HG03108 (cell line): ENCODE measurements around the gene SEPHS2.

Experiments used
- ATAC-seq: cut with Tn5 transposase; IDR thresholded peaks from one replicate; pipeline ENCODE4 v1.9.1; 2021; ENCODE audit warnings: moderate library complexity; ENCODE audit not compliant: unreplicated experiment

SEPHS2 gene

DNA sequence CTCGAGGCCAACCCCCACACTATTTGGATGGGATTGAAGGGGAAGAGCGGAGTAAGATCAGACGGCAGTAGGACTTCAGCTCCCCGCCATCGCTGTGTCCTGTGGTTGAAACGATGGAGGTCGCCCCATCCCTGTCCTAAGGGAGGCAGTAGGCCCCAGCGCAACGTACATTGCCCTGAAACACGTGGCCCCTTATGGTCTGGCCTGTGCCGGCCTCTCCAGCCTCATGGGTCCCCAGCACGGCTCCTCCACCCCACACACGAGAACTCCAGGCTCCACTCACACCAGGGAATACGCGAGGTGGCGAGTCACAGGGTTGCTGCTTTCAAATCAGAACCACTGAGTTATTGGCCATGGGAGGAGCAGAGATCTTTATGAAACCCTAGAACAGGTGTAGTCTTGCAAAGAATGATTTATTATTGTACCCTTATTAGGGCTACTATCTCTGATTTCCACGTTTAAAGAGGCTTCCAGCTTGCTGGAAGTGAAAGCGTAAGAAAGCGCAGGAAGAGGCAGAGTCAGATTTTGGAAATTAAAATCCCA, 15.2 kb downstream of the SEPHS2 start:
- ATAC-seq, result peak; percentile 7

DNA sequence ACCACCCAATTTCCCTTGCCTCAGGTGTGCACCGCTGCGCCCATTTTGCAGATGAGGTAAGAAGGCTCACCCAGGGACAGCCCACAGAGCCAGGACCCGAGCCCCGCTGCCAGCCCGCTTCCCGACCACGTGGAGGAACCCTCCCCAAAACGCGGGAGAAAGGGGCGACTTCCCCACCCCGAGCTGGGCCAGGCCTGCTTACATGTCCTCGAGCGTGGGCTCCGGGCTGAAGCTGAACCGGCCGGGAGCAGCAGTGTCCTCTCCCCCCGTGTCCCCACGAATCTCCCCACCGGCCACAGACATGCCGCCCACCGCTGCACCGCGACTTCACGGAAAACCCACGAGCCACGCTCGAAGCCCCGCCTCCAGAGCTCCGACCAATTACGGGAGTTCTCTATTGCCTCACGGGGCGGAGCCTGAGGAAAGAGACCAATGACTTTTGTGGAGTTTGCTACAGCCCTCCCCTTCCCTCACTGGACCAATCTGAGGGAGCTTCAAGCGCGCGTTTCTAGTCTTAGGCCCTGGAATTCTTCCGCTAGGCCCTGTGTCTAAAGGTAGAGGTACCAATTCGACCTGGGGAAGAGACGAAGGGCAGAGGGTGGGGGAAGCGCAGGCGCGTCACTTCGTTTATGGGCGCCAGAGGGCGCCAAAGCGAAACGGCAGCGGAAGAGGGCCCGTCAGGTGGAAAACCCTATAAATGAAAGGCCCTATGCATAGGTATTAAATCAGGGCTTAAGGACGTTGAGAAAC, 15.8 kb downstream of the SEPHS2 start, which contains the start of gene DCTPP1:
Gene DCTPP1 (minus strand): TSS at position 353 of the 750 bp plus-strand sequence. CDS start 50 bp downstream, at position 303.
- peak; percentile 97 for ATAC-seq

DNA sequence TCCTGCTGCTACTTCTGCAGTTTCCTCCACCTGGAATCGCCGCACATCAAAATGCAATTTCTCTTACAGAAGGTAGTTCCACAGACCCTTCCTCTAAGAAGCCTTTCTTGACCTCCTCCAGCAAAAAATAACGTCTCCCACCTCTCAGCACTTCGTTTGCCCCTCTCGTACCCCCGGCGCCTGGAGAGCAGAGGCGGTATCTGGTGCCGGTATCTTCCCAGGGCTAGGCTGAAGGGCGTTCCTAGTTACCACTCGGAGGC, 16.3 kb downstream of the SEPHS2 start:
- no peak for ATAC-seq

DNA sequence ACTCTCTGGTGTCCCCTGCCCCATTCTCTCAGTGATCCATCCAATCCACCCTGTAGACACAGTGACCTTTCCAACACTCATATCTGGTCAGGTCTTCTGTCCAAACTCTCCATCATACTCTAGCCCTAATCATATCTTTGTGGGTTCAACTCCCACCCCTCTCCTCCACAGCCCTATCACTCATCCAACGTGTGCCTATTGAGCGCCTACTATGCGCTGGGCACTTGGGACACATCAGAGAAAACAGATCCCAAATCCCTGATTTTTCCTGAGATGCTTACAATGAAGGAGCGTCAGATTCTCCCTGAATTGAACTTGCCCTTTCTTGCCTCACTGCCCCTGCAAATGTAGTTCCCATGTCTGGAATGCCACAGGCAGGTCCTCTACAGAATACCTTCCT, 17.6 kb downstream of the SEPHS2 start:
- ATAC-seq, result no peak

DNA sequence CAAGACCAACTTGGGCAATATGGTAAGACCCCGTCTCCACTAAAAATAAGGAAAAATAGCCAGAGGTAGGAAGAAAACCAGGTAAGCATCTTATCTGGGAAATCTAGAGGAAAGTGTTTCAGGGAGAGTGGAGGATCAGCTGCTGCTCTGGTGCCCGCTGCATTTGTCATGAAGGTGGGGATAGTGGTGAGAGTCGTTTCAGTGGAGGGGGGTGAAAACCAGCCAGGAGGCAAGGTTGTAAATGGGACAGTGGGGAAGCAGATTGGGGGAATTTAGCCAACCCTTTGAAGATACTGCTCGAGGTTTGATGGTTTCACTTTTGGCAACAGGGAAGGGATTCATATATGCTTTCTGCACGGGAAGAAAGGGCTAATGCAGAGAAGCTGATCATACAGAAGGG, 24.7 kb downstream of the SEPHS2 start:
- no peak for ATAC-seq

DNA sequence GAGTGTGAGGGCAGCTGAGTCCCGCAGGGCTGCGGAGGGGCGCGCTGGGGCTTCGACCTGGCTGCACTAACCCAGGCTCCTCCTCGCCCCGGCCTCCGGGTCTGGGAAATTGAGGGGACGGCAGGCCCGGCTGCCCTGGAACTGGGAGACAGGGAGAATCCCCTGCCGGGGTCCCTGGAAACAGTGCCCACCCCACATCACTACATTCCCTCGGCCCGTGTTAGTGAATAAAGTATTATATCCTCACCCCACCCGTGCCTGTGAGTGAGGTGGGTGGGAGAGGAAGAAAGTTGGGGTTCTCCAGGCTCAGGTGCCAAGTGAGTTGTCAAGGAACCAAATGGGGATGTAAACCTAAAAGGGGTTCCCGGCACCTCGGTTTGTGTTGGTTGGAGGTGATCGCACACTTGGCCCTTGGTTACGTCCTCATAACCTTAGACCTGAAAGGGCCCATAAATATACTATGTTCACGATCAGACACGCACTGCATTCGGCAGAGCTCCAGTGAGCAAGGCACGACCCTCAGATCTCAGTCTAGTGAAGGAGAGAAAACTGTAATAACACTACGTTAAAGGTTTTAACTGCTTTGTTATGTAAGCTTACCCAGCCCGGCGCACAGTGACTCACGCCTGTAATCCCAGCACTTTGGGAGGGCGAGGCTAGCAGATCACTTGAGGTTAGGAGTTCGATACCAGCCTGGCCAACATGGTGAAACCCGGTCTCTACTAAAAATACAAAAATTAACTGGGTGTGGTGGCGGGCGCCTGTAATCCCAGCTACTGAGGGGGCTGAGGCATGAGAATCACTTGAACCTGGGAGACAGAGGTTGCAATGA, 27.1 kb downstream of the SEPHS2 start:
- peak; percentile 2 for ATAC-seq

DNA sequence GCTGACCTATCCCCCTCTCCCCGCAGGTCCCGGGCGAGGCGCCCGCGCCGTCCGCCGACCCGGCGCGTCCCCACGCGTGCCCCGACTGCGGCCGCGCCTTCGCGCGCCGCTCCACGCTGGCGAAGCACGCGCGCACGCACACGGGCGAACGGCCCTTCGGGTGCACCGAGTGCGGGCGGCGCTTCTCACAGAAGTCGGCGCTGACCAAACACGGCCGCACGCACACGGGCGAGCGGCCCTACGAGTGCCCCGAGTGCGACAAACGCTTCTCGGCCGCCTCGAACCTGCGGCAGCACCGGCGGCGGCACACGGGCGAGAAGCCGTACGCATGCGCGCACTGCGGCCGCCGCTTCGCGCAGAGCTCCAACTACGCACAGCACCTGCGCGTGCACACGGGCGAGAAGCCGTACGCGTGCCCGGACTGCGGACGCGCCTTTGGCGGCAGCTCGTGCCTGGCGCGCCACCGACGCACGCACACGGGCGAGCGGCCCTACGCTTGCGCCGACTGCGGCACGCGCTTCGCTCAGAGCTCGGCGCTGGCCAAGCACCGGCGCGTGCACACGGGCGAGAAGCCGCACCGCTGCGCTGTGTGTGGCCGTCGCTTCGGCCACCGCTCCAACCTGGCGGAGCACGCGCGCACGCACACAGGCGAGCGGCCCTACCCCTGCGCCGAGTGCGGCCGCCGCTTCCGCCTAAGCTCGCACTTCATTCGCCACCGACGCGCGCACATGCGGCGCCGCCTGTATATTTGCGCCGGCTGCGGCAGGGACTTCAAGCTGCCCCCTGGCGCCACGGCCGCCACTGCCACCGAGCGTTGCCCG, 27.9 kb downstream of the SEPHS2 start:
- ATAC-seq, result peak; percentile 78

DNA sequence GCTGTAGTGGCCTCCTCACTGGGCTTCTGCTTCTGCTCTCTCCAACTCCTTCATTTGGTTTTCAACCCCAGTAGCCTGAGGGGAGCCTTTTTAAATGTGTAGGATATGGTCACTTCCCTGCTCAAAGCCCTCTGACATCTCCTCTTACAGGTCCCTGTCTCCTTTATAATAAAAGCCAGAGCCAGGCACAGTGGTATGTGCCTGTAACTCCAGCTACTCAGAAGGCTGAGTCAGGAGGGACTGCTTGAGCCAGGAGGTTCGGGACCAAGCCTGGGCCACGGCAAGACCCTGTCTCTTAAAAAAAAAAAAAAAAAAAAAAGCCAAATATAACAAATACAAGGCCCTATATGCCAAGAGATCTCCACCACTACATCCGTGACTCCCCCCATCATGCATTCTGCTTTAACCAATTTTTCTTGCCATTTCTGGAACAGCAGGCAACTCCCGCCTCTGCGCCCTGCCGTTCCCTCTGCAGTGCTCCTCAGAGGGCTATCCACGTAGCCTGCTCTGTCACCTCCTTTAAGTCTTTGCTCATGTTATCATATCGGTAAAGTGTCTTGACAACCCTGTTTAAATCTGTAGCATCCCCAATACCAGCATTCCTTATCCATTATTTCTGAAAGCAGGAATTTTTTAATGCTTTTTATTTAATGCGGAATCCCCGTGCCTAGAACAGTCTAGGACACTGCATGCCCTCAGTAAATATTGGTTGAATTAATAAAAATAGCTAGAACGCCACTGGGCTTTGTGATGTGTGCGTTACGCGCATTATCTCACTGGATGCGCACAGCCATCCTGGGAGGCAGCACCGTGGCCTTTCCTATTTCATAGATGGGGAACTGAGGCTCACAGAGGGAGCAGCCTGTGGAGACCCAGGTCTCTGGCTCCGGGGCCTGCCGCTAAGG, 28.8 kb downstream of the SEPHS2 start:
- ATAC-seq, result no peak

DNA sequence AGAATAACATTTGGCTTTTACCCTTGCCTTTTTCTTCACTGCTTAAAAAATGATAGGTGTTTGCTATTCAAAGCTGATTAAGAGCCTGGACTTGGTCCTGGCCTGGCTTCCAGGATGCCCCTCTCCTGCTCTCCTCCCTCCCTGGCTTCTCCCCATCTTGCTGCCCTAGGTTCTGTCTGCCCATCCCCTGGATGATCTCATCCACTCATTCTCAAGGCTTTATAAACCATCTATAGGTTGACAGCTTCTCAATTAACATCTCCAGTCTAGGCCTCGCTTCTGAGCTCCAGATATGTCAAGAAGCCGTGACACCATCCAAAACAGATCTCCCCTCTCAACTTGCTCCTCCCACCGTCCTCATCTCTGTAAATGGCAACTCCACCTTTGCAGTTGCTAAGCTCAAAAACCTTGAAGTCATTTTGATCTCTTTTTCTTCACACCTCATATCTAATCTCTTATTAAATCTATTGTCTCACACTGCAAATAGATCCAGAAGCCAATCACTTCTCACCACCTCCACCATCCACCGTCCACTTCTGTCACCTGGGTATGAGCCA, 29.5 kb downstream of the SEPHS2 start:
- no peak for ATAC-seq

DNA sequence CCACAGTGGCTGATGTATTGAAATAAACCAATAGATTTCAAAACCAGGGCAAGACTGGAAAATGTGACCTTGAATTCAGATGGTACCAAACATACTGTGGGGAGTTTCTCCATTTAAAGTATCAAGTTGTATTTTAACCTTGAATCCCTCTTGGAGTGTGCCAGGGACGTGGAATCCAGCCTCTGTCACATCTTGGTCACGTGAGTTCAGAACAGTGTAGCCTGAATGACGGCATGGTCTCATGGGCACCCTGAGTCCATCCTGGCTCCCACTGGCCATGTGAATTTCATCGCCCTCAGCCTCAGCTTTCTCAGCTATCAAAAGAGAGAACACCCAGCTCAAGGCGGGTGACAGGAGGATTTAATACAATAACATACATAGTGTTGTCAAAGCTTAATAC, 31.5 kb downstream of the SEPHS2 start:
- ATAC-seq, result no peak

DNA sequence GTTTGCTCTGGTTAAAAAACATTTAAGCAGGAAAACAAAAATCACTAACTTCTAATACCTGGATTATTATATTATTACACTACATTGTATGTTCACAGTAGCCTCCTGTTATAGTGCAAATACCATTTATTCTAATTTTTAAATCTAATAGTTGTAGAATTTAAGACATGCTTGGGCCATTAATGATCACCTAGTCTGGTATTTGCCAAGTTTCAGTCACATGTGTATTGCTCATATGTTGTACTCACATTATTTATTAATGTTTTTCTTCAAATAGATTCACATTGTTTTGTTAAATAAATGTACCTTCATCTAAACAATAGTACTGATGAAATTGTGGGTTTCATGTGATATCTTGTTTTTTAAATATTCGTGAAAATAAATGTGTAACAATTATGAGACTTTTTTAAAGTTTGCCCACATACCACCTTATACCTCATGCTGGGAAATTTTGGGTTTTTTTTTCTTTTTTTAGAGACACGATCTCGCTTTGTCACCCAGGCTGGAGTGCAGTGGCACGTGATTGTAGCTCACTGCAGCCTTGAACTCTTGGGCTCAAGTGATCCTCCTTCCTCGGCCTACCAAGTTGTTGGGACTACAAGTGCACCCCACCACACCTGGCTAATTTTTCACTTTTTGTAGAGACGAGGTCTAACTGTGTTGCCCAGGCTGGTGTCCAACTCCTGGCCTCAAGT, 32.4 kb downstream of the SEPHS2 start:
- no peak for ATAC-seq

DNA sequence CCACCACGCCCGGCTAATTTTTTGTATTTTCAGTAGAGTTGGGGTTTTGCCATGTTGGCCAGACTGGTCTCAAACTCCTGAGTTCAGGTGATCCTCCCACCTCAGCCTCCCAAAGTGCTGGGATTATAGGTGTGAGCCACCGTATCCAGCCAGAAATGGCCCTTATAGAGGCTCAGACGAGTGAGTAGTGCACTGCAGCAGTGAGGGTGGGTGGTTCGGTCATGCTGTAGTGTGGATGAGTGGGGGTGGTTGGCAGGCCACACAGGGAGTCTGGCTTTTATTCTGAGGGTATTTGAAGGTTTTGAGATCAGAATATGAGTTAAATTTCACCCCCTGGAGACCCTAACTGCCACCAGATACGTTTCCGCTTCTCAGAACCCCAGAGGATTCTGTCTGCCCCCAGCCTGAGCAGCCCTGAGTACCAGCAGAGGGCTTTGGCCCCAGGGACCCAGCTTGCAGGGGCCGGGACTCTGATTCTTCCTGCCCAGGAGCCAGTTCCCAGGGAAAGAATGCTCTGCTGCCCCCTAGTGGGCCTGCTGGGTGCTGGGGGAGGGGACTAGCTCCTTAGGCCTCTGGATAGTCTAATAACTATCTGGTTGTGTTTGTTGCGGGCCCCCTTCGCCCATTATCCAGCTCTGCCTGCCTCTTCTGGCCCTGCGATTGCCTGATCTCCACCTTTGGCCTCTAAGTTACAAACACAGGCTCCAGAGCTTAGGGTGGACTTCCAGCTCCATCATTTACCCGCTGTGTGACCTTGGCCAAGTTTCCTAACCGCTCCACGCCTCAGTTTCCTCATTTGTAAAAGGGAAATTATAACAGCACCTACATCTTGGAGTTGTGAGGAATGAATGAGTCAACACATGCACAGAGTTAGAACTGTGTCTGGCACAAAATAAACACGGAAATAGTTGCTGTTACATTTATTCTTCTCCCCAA, 36.3 kb downstream of the SEPHS2 start:
- ATAC-seq, result peak; percentile 40

DNA sequence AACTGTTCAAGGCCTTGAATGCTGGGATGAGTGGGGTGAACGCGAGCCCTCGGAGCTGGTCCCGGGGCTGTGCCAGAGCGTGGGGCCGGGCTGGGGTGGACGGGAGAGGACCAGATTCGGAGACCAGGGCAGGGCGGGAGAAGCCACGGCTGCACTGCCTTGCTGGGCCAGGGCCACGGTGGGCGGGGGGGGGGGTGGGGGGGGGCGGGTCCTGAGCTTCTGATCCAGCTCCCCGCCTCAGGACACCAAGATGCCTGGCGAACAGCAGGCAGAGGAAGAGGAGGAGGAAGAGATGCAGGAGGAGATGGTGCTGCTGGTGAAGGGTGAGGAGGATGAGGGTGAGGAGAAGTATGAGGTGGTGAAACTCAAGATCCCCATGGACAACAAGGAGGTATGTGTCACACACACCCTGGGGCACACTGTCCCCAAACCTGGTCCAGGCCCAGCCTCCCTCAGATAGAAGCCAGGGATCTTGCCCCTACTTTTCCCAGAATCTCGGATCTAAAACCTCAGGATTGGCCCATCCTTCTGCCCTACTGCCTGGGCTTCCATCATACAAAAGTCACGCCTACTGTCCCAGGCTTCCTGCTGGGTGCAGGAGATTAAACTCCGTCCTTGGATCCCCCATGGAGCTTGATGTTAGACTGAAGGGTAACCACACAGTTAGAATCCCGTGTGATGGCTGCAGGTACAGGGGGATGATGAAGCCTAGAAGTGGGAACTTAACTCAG, 37.7 kb downstream of the SEPHS2 start:
- ATAC-seq, result no peak

DNA sequence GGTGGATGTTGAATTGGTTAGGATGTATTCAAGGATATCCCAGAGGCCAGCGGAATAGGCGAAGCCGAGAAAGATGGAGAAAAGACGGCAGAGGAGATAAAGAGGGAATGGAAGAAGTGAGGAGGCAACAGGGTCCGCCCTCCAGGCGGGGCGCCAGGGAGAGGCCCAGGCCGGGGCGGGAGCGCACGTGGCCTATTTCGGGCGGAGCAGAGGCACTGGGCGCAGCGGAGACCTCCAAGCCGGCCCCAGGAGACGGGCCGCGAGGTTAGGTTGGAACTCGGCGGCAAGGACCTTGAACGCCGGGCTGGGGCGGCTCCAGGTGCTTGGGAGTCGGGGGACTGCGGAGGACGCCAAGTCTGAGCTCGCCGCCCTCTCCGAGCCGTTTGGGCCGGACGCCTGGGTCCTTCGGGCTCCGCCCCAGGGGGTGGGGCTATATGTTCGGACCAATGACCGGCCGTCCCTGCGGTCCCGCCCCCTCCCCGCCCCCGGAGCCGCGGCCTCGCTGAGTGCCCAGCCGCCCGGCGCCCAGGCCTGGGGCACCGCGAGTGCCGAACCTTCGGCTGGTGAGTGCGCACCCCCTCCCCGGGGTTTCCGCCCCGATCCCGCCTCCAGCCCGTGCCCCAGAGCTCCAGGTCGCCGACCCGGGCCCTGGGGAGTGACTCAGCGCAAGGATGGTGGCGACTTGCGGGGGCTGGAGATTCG, 38.4 kb downstream of the SEPHS2 start, which contains the start of gene ZNF771:
Gene ZNF771 (plus strand): TSS at position 505 of the 702 bp plus-strand sequence. CDS start 448 bp downstream, outside the sequence.
- peak; percentile 71 for ATAC-seq

DNA sequence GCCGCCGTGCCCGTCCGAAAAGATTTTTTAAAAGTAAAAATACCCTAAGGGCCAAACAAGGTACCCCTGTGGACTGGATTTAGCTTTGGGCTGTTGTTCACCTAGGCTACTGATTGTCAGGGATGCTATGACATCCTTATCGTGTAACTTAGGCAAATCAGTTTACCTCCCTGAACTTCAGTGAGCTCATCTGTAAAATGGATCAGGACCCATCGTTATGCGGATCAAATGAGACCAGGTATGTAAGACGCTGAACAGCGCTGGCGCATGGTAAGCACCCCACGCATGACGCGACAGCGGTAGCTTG, 38.9 kb downstream of the SEPHS2 start:
- ATAC-seq, result no peak

DNA sequence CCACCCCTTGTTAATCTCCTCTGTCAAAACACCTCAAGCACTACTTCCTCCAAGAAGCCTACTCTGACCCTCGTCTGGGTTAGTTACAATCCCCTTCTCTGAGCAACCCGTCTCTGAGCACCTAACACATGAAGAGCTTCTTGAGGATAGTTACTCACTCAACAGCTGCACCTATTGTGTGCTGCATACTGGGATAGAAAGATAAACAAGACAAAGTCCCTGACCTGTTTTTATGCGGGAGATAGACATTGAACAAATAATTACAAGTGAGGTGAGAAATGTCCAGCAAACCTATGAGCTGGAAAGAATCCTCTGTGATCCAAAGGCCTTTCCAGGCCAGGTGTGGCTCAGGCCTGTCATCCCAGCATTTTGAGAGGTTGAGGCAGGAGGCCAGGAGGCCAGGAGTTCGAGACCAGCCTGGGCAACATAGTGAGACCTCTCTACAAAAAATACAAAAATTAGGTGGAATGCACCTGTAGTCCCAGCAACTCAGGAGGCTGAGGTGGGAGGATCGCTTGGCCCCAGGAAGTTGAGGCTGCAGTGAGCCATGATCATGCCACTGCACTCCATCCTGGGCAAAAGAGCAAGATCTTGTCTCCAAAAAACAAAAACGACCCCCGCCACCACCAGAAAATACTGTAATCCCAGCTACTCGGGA, 43.8 kb downstream of the SEPHS2 start:
- no peak for ATAC-seq
